ENCODE results near the gene ANO6. TPM values are rescaled to one million over a fixed set of nuclear protein-coding genes. Genes with fewer than 3 reads are reported as not detected.

The ANO6 gene
- total and polyA plus RNA-seq, 2 of the 4 experiments (the other 2 are of a cell fraction), result 21.6 to 41.0 TPM

GRCh38 chr12:45205165-45205825 lies 10.6 kb upstream of the ANO6 start:
- no peaks in the 10 kb centered on the region for H3K9me3 ChIP-seq (ENCODE audit: control insufficient read depth, insufficient read depth, low read length)
- no peak overlapping the region for H4K8ac ChIP-seq (ENCODE audit: low read depth in 2 of 2, low read length in 2 of 2)
- no peak for ATAC-seq (ENCODE audit: low read depth)
- H3K4me2 ChIP-seq (ENCODE audit: low read depth, low read length), result no peak overlapping the region
- no peak overlapping the region for H3K27ac ChIP-seq (ENCODE audit: insufficient read depth, low read length)
- dilution Hi-C loops (cut with HindIII; ENCODE audit: low sequenced_read_pairs, unreplicated experiment) (no loop called here), intact Hi-C loops (cut with micrococcal nuclease) (no loop called here), in situ Hi-C loops (cut with MboI; ENCODE audit: low sequenced_read_pairs) (no loop called here)
- no peak overlapping the region for H3K4ac ChIP-seq (ENCODE audit: low read depth, low read length)
- CTCF ChIA-PET, result no interaction called here
- no peak overlapping the region for H2AK5ac ChIP-seq (ENCODE audit: low read depth, low read length)
- no peak overlapping the region for H3K23ac ChIP-seq (ENCODE audit: low read depth, low read length)
- no peak for DNase-seq
- H3K36me3 ChIP-seq (ENCODE audit: control insufficient read depth, insufficient read depth, low read length), result no peaks in the 10 kb centered on the region
- no peak overlapping the region for H2BK15ac ChIP-seq (ENCODE audit: low read depth, low read length)
- no peak overlapping the region for H3K18ac ChIP-seq (ENCODE audit: low read depth, low read length)
- no peak overlapping the region for H3K9ac ChIP-seq (ENCODE audit: low read depth, low read length)
- H4K5ac ChIP-seq (ENCODE audit: low read depth, low read length), result no peak overlapping the region
- H2AK9ac ChIP-seq (replicated peaks; ENCODE audit: low read depth, low read length, poor library complexity), result no peak overlapping the region
- no peak overlapping the region; the same call in 1 of the 2 replicates for H3K56ac ChIP-seq (ENCODE audit: extremely low read depth, insufficient read depth, low read length)
- no peaks in the 10 kb centered on the region for H3K27me3 ChIP-seq (ENCODE audit: control insufficient read depth, insufficient read depth, low read length)
- TF ChIP-seq CTCF (conservative IDR thresholded peaks at IDR 0.05; ENCODE audit: low read depth, low read length) (no peak), MAFK (IDR thresholded peaks at IDR 0.05; ENCODE audit: low read depth, low read length) (peak; percentile 78), MXI1 (IDR thresholded peaks at IDR 0.05; ENCODE audit: borderline replicate concordance, low read depth, low read length) (no peak), USF2 (IDR thresholded peaks at IDR 0.05; ENCODE audit: low read depth, low read length) (no peak)
- peaks cover 3% of the 10 kb centered on the region for H3K9me1 ChIP-seq (ENCODE audit: insufficient read depth, low read length)
- H3K14ac ChIP-seq (replicated peaks; ENCODE audit: low read depth, low read length), result no peak overlapping the region
- peaks cover 4% of the 10 kb centered on the region; the same call in 1 of the 2 replicates for H3K4me1 ChIP-seq (ENCODE audit: control insufficient read depth, insufficient read depth, low read length)
- no peak overlapping the region for H4K91ac ChIP-seq (ENCODE audit: insufficient read depth, low read depth, low read length)
- POLR2A ChIA-PET (ENCODE audit: unreplicated experiment), result no interaction called here
- no peak overlapping the region for H3K4me3 ChIP-seq (ENCODE audit: insufficient read depth, low read depth, low read length)
- no peaks in the 10 kb centered on the region; a peak in 2 of 4 replicates for H3K79me1 ChIP-seq (ENCODE audit: low read depth in 1 of 2, low read length in 2 of 2)
- no peaks in the 10 kb centered on the region for H4K20me1 ChIP-seq (ENCODE audit: insufficient read depth, low read length)
- no peak overlapping the region for H2BK20ac ChIP-seq (ENCODE audit: low read depth, low read length)
- BruUV-seq (replicated peaks), result no TSS peak
- no peak overlapping the region for H2AFZ ChIP-seq (replicated peaks; ENCODE audit: low read length, poor library complexity)
- H2BK5ac ChIP-seq (ENCODE audit: low read depth, low read length, poor library complexity, severe bottlenecking), result no peak overlapping the region
- H2BK120ac ChIP-seq (ENCODE audit: low read depth, low read length), result no peak overlapping the region
- WGBS, 2 experiments (ENCODE audit: extremely low coverage in 2 of 2, insufficient read length in 1 of 2), result 86% methylated on average over 3 of the region's 4 CpGs; no CpG with 5 or more reads in 1 of the 2 experiments

All from IMR-90 (cell line).